HG03342 (cell line): ENCODE measurements around the gene ARPC3.
"Not testable (repeated sequence)": the region's sequence is repeated elsewhere in the genome, so short reads cannot be mapped to it uniquely, and the experiment has no call there.

Experiments used
- ATAC-seq: cut with Tn5 transposase; IDR thresholded peaks from one replicate; pipeline ENCODE4 v1.9.1; 2021; ENCODE audit warnings: mild to moderate bottlenecking, moderate library complexity; ENCODE audit not compliant: unreplicated experiment

Gene ARPC3

GRCh38 chr12:110420644-110421043, 29.5 kb downstream of the ARPC3 start:
- ATAC-seq, result not testable (repeated sequence)

- not testable (repeated sequence) for ATAC-seq
These were observed 33.0 kb downstream of the ARPC3 start for GRCh38 chr12:110417113-110417512.

DNA sequence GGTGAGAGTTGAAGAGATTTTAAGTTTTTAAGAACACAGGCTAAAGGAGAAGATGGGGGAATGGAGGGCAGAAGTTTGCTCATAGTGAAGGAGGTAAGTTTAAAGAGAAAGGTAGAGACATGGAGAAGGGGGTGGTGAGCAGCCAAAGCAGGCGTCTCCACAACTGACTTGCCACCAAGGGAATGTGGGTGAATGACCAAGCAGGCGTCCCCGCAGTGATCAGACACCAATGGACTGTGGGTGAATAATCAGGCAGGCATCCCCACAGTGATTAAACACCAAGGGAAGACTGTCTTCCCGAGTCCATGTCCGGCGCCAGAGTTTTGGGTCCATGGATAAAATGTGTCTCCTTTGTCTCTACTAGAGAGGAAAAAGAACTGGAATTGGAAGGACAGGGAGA, 40.1 kb downstream of the ARPC3 start:
- not testable (repeated sequence) for ATAC-seq

- ATAC-seq, result not testable (repeated sequence)
These were observed 44.9 kb downstream of the ARPC3 start for GRCh38 chr12:110405126-110405662.

DNA sequence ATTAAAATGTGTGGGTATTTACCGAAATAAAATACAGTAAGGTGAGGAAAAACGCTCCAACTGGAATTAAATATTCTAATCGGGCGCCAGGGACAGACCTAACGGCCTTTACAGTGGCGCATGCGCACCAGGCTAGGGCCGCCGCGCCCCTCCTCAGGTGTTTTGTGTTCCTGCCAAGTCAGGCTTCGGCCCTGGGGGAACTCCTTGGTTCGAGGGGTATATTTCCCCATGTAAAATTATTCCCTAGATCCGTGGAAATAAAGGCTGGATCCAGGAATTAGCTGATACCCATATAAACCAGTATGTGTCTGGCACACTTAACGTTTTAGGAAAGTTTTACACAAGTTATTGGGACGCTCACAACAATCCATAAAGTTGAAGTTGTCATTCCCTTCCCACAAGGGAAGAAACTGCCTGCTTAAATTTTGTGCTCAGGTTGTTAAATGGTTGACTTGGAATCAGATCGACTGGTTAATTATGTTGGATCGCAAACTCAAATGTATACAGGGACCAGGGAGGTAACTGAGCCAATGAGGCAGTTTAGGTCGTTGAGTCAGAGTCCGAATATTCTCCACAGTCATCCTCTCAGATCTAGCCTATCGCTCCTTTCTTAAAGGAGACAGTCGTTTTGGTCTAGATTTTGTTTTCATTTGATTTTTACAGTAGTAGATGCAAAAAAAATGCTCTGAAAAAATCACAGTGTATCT, 46.0 kb downstream of the ARPC3 start:
- peak; percentile 41 for ATAC-seq

DNA sequence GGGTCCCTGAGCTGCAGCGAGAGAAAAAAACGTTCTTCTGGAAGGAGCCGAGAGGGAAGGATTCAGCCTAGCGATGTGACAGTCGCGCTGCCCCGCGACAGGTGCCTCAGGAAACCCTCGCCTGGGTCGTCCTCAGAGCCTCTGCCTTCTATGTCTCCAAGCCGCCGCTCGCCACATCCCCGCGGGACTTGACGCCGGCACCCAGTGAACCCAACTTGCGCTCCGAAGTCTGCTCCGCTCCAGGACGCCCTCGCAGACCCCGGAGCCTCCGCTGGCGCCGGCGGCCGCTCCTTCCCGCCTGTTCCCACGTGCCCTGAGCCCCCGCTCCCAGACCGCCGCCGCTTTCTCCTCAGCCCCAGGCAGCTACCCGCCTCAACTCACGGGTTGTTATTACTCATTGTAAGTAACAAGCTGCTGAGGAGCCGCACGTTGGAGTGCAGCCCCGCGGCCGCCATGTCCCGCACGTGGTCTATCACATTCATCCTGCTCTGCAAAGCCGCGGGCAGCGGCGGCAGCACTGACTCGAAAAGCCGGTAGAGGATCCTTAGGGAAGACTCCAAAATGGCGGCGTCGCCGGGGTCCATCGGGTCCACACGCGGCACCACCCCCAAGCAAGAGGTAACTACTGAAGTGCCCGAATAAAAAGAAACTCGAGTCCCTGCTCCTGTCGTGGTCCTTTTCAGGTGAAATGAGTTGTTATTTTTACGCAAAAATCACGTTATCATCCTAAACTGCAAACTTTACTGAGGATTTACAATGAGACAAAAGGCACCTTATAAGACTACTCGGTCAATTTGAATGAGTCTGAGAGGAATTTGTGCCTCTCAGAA, 46.8 kb downstream of the ARPC3 start, which contains the start of gene ANAPC7:
Gene ANAPC7 (minus strand): TSS at position 563 of the 830 bp plus-strand sequence. CDS start 81 bp downstream, at position 482.
- peak; percentile 84 for ATAC-seq
